DOHH2 (cell line): Measurements from ENCODE around the gene INSL6.

Experiments used
- H3F3A ChIP-seq: fragments of 200-600 bp; sonication (generic), shearing (Covaris generic); 2 replicates; pipeline ENCODE4 v1.6.0; 2016; ENCODE audit warnings: antibody characterized with exemption, mild to moderate bottlenecking; ENCODE audit not compliant: control insufficient read depth, insufficient read depth
- H3K27ac ChIP-seq: fragments of 200-600 bp; sonication (generic); 2 replicates; pipeline ENCODE4 v1.5.1; 2014; ENCODE audit warnings: low read depth, mild to moderate bottlenecking, low read length, moderate library complexity
- H3K27me3 ChIP-seq: fragments of 200-600 bp; sonication (generic); 2 replicates; pipeline ENCODE4 v1.6.1; 2014; ENCODE audit warnings: mild to moderate bottlenecking, low read length, mixed read lengths; ENCODE audit not compliant: control insufficient read depth
- H3K36me3 ChIP-seq: fragments of 200-600 bp; sonication (generic); 2 replicates; pipeline ENCODE4 v1.6.1; 2014; ENCODE audit warnings: mild to moderate bottlenecking, low read length, moderate library complexity, mixed read lengths; ENCODE audit not compliant: control insufficient read depth
- H3K4me1 ChIP-seq: fragments of 200-600 bp; sonication (generic); 2 replicates; pipeline ENCODE4 v1.6.1; 2014; ENCODE audit warnings: mild to moderate bottlenecking, low read length, mixed read lengths; ENCODE audit not compliant: control insufficient read depth
- H3K4me2 ChIP-seq: fragments of 200-600 bp; sonication (generic); 2 replicates; pipeline ENCODE4 v1.6.0; 2014; ENCODE audit warnings: mild to moderate bottlenecking, low read length, moderate library complexity
- H3K4me3 ChIP-seq: fragments of 200-600 bp; sonication (generic); 2 replicates; pipeline ENCODE4 v1.5.1; 2014; ENCODE audit warnings: mild to moderate bottlenecking, low read length, mixed read lengths
- H3K79me2 ChIP-seq: fragments of 200-600 bp; sonication (generic); 2 replicates; pipeline ENCODE4 v1.6.1; 2014; ENCODE audit warnings: mild to moderate bottlenecking, low read length, mixed read lengths; ENCODE audit not compliant: control insufficient read depth
- H3K9me2 ChIP-seq: fragments of 200-600 bp; sonication (generic); replicated peaks from 2 replicates; pipeline ENCODE4 v1.6.1; 2014; ENCODE audit warnings: mild to moderate bottlenecking, low read length, mixed read lengths; ENCODE audit not compliant: control insufficient read depth
- H3K9me3 ChIP-seq: fragments of 200-600 bp; sonication (generic); 2 replicates; pipeline ENCODE4 v1.6.1; 2014; ENCODE audit warnings: antibody characterized with exemption, low read length, mixed read lengths; ENCODE audit not compliant: control insufficient read depth, insufficient read depth
- H4K20me1 ChIP-seq: fragments of 200-600 bp; sonication (generic); 2 replicates; pipeline ENCODE4 v1.6.0; 2014; ENCODE audit warnings: low read depth, mild to moderate bottlenecking, antibody characterized with exemption, low read length, moderate library complexity; ENCODE audit not compliant: control insufficient read depth, insufficient read depth
- CTCF ChIP-seq: fragments of 200-600 bp; sonication (generic); IDR thresholded peaks from one replicate; pipeline ENCODE4 v1.5.1; 2014; ENCODE audit warnings: antibody characterized with exemption, mild to moderate bottlenecking, low read depth, low read length; ENCODE audit not compliant: poor library complexity, severe bottlenecking
- EZH2phosphoT487 ChIP-seq: fragments of 200-600 bp; sonication (generic); IDR thresholded peaks from 2 replicates; pipeline ENCODE4 v1.6.1; 2017; ENCODE audit warnings: borderline replicate concordance, mild to moderate bottlenecking, antibody characterized with exemption, low read length, moderate library complexity, mixed read lengths

INSL6 gene

GRCh38 chr9:5178126-5178805 lies 7.2 kb downstream of the INSL6 start:
- no peak overlapping the region for H3K4me2 ChIP-seq
- no peaks in the 10 kb centered on the region for H3K36me3 ChIP-seq
- H3K79me2 ChIP-seq = no peaks in the 10 kb centered on the region
- no peaks in the 10 kb centered on the region for H3F3A ChIP-seq
- H3K4me3 ChIP-seq = no peak overlapping the region
- TF ChIP-seq CTCF (no peak), EZH2phosphoT487 (no peak)
- no peaks in the 10 kb centered on the region for H4K20me1 ChIP-seq
- H3K27me3 ChIP-seq = no peaks in the 10 kb centered on the region
- H3K9me3 ChIP-seq = no peaks in the 10 kb centered on the region
- no peaks in the 10 kb centered on the region for H3K4me1 ChIP-seq
- H3K27ac ChIP-seq = no peak overlapping the region
- no peaks in the 10 kb centered on the region for H3K9me2 ChIP-seq

GRCh38 chr9:5146241-5146640 lies 39.2 kb downstream of the INSL6 start:
- Histone ChIP-seq H3K9me3 (no peaks in the 10 kb centered on the region), H3F3A (no peaks in the 10 kb centered on the region), H3K4me2 (no peak overlapping the region), H3K9me2 (no peaks in the 10 kb centered on the region), H3K4me1 (no peaks in the 10 kb centered on the region), H3K27ac (no peak overlapping the region), H3K36me3 (no peaks in the 10 kb centered on the region), H3K4me3 (no peak overlapping the region), H3K27me3 (no peaks in the 10 kb centered on the region), H4K20me1 (no peaks in the 10 kb centered on the region), H3K79me2 (no peaks in the 10 kb centered on the region)
- no peak for TF ChIP-seq EZH2phosphoT487
- TF ChIP-seq CTCF = no peak

GRCh38 chr9:5144217-5144616 lies 41.2 kb downstream of the INSL6 start:
- TF ChIP-seq CTCF = no peak
- no peak for TF ChIP-seq EZH2phosphoT487
- Histone ChIP-seq H3K36me3 (no peaks in the 10 kb centered on the region), H3K27me3 (no peaks in the 10 kb centered on the region), H3K4me3 (no peak overlapping the region), H3K4me1 (no peaks in the 10 kb centered on the region), H3K4me2 (no peak overlapping the region), H3K27ac (no peak overlapping the region), H3K79me2 (no peaks in the 10 kb centered on the region), H3F3A (no peaks in the 10 kb centered on the region), H4K20me1 (no peaks in the 10 kb centered on the region), H3K9me2 (no peaks in the 10 kb centered on the region), H3K9me3 (no peaks in the 10 kb centered on the region)
